Fibroblast of skin of back (primary cell): Measurements from ENCODE around the gene GABRD.

ENCODE experiments used
- DNase-seq: peaks from one replicate; pipeline ENCODE4 v3.0.0-alpha.2; 2013

The GABRD gene

DNA sequence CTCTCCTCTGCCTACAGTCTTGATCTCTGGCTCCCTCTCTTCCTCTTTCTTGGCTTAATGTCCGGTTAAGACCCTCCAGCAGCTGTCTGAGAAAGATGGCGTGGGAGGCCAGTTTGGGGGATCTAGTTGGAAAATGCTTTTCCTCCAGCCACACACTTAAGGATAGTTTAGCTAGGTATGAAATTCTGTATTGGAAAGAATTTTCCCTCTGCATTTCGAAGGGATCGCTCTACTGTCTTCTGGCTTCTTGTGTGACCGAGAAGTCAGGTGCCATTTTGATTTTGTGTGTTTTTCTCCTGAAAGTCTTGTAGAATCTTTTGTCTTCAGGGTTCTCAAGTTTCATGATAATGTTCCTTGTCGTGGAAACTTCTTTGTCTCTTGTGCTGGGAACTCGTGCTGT is 59.0 kb downstream of the GABRD start:
- DNase-seq = no peak

DNA sequence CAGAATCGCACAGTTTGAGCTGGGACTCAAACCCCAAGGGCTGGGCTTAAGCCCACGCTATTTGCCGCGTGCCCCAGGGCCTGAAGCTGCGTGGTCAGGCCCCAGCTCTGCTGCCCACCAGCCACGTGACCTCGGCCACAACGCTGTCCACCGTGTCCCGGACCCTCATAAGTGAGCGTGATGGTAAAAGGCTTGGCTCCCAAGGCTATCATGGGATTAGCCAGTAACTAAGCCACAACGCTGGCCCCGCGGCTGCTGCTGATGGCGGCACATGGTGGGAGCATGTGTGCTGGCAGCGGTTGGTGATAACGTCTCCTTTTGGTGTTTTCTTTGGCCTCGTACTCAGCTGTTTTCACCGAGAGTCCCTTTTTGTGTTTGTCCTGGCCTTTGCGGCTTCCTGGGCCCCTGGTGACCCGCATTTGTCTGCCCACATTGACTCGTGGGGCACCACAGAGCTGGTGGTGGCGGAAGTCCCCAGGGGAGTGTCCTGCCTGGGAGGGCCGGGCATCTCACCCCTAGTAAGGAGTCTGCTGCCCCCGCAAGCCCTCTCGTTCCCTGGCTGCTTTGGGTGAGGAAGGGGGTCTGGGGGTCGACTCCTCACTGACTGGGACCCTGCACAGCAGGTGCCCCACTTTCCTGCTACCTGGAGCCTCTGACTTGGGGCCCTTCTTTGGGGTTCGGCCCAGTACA is 60.4 kb downstream of the GABRD start:
- no peak for DNase-seq

DNA sequence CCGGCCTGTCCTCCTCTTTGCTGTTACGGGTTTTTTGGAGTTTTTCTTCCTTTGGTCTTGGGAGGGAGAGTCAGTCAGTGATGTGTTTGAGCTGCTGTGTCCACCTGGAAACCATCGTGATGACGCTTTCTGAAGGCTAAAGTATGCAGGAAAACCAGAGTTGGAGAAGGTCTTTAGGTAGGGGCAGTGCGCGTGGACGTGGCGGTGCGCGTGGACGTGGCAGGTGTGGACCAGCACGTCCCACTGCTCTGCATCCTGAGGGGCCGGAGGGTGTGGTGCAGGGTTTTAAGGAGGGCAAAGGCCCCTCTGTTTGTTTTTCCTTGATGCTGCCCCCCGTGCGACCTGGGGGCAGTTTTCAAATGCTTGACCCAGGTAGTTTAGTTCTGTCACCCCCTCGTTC is 61.0 kb downstream of the GABRD start:
- no peak for DNase-seq
